CD4-positive, alpha-beta T cell treated with Interferon gamma for 1 hour (primary cell): Measurements from ENCODE around the gene THBS2.
"Not testable (repeated sequence)": the region's sequence is repeated elsewhere in the genome, so short reads cannot be mapped to it uniquely, and the experiment has no call there.

Experiments
- DNase-seq: peaks from one replicate; pipeline ENCODE4 v3.0.0-alpha.2; 2020

THBS2 gene

DNA sequence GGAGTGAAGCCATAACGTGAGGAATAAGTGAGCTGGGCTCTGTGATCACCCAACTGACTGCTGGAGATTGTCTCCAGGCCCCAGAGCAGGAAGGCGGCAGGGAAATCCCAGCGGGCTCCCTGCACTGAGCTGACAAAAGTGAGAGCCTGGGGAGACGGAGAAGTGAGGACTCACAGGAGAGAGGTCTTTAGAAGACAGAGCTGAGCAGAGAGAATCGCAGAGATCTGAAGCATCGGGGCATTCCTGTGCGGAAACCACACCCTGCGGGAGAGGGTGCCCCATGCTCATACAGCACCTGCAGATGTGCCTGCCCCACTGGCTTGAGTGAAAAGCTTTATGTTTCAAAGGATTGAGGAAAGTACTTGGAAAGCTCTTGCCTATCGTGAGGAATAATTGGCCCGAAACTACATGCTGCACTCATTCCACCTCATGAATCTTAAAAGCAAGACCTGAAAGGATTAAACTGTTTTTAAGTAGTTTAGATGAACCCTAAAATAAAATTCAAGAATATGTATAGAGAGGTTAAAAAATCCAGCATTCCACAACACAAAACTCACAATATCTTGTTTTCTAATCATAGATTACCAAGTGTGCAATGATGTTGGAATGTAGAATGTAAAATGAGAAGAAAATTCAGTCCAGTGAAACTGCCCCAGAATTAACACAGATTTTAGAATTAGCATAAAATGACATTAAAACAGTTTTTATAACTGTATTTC, 17.7 kb upstream of the THBS2 start:
- no peak for DNase-seq

GRCh38 chr6:169270077-169270380, 16.4 kb upstream of the THBS2 start:
- DNase-seq = not testable (repeated sequence)

GRCh38 chr6:169269180-169270076, 15.8 kb upstream of the THBS2 start:
- no peak for DNase-seq

DNA sequence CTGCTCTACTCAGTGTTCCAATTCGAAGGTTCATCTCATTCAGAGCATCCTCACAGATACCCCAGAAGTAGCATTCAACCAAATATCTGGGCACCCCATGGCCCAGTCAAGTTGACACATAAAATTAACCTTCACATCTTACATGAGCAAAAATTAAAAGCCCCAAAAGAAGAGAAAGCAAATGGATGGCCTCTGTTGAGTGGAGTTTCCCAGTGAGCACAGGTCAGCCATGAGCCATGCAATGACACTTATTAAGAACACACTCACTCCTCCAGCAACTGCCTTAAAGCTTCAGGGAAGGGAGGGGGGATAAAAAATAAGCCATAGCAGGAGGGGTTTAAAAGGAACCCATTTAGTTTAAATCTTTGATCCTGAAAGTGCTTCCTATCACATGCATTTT, 14.6 kb upstream of the THBS2 start:
- DNase-seq = no peak

DNA sequence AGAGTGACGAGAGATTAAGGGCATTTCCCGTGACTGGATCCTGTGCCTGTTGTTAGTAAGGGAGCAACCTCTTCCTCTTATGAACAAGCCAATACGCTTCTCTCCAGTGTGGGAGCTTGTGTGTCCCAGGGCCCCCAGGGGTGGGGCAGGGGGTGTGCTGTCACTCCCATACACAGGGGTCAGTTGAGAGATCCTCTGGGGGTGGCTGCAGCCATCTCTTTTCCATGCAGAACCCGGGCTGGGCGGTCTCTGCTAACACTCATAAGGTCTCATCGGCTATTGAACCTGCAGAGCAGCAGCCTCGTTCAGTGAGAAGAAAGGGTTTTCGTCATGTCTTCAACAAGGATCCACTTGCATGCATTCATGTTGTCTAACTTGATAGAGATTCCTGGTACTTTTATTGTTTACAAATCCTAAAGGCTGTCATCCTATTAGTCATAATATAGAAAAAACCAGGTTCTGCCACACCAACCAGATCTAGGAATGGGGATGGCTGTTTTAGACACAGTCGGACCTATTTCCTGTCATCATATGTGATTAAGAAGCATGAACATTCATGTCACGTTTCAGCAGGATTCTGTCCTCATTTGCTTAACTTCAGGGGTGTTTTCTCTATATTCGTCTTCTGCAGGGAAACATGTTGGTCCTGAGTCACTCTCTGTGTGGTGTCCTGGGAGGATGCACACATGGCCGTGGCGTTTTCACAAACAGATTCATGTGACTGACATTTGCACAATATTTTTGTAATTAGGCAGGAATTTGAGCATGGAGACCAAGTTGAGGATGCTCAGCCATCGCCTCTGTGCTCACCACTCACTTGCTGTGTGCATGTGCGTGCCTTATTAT, 13.3 kb upstream of the THBS2 start:
- no peak for DNase-seq

DNA sequence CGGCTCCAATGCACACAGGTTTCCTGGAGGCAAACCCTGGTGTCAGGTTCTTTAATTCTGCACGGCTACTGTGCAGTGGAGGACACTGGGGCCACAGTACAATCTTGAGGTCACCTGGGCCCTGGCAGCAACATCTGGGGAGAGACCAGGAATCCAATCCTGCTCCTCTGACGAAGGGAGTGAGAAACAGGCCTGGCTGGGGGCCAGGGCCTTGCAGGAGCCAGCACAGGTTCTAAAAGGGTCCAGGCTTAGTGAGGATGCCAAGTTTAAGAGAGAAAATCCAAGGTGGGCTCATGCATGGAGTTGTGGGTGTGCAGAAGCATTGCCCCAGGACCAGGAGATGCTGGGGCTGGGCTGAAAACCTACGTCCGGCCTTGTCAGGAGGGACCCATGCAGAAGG, 12.6 kb upstream of the THBS2 start:
- DNase-seq = no peak

GRCh38 chr6:169265486-169266131, 12.0 kb upstream of the THBS2 start:
- no peak for DNase-seq

GRCh38 chr6:169263836-169264608, 10.4 kb upstream of the THBS2 start:
- DNase-seq = no peak

GRCh38 chr6:169263374-169263773, 9.7 kb upstream of the THBS2 start:
- no peak for DNase-seq

- DNase-seq = not testable (repeated sequence)
These were observed 9.0 kb upstream of the THBS2 start for GRCh38 chr6:169262602-169263001.

GRCh38 chr6:169256518-169256917, 2.9 kb upstream of the THBS2 start:
- DNase-seq = no peak

DNA sequence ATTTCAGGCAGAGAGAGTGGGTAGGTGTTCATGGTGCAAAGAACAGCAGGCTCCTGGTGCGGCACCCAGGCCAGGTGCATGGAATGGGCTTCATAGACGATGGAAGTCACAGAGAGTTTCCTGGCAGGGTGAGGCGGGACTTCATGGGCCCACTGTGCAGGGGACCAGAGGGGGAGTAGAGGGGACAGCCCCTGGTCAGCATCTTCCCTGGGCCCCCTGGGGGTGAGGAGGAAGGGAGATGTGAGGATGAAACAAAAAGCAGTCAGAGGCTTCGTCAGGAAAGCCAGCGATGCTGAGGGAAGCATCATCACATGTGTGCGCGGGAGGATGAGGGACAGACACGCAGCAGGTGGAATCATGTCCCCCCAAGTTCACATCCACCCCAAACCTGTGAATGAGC, 2.4 kb upstream of the THBS2 start:
- DNase-seq = no peak

GRCh38 chr6:169255643-169256042, 2.0 kb upstream of the THBS2 start:
- no peak for DNase-seq

- DNase-seq = no peak
These were observed 1.0 kb upstream of the THBS2 start for GRCh38 chr6:169254456-169255316.

GRCh38 chr6:169252505-169253189, 999 bp downstream of the THBS2 start:
- no peak for DNase-seq

- no peak for DNase-seq
These were observed 1.7 kb downstream of the THBS2 start for GRCh38 chr6:169251822-169252504.

GRCh38 chr6:169251371-169251802, 2.3 kb downstream of the THBS2 start:
- DNase-seq = no peak

GRCh38 chr6:169250660-169251059, 3.0 kb downstream of the THBS2 start:
- no peak for DNase-seq

- DNase-seq = no peak
These were observed 4.6 kb downstream of the THBS2 start for GRCh38 chr6:169249057-169249456.

GRCh38 chr6:169248521-169248971, 5.1 kb downstream of the THBS2 start:
- DNase-seq = no peak
